Neural progenitor cell (in vitro differentiated cells): ENCODE data around the gene SSBP3. TPM values are rescaled to one million over a fixed set of nuclear protein-coding genes. Genes with fewer than 3 reads are reported as not detected.

Experiments used
- DNase-seq: peaks from one replicate; pipeline ENCODE4 v3.0.0-alpha.2; 2016; ENCODE audit warnings: low spot score
- H2AFZ ChIP-seq: fragments of 200-600 bp; sonication (generic); replicated peaks from 2 replicates; pipeline ENCODE4 v1.6.1; 2016; ENCODE audit warnings: antibody characterized with exemption
- H3F3A ChIP-seq: fragments of 200-600 bp; sonication (generic); 2 replicates; pipeline ENCODE4 v1.6.1; 2016; ENCODE audit warnings: antibody characterized with exemption, low read depth
- H3K27ac ChIP-seq: fragments of 200-600 bp; sonication (generic); 2 replicates; pipeline ENCODE4 v1.5.1; 2016; ENCODE audit warnings: mild to moderate bottlenecking
- H3K27me3 ChIP-seq: fragments of 200-600 bp; sonication (generic); 2 replicates; pipeline ENCODE4 v1.6.1; 2016; ENCODE audit warnings: mild to moderate bottlenecking, moderate library complexity
- H3K36me3 ChIP-seq: fragments of 200-600 bp; sonication (generic); 2 replicates; pipeline ENCODE4 v1.5.1; 2016
- H3K4me1 ChIP-seq: fragments of 200-600 bp; sonication (generic); 2 replicates; pipeline ENCODE4 v1.6.1; 2016; ENCODE audit warnings: mixed run types
- H3K4me2 ChIP-seq: fragments of 200-600 bp; sonication (generic); 2 replicates; pipeline ENCODE4 v1.6.1; 2016
- H3K4me3 ChIP-seq: fragments of 200-600 bp; sonication (generic); 2 replicates; pipeline ENCODE4 v1.5.1; 2016
- H3K79me2 ChIP-seq: fragments of 200-600 bp; sonication (generic); 2 replicates; pipeline ENCODE4 v1.6.1; 2016; ENCODE audit warnings: low read depth
- H3K9ac ChIP-seq: fragments of 200-600 bp; sonication (generic); 2 replicates; pipeline ENCODE4 v1.6.1; 2016
- H3K9me3 ChIP-seq: fragments of 200-600 bp; sonication (generic); 2 replicates; pipeline ENCODE4 v1.5.1; 2016; ENCODE audit warnings: low read depth
- H4K20me1 ChIP-seq: fragments of 200-600 bp; sonication (generic); 2 replicates; pipeline ENCODE4 v1.6.1; 2016; ENCODE audit warnings: low read depth
- H3K27ac Mint-ChIP-seq: 3 replicates; pipeline ENCODE4 v1.8.0; 2021; ENCODE audit warnings: mixed read lengths
- H3K27me3 Mint-ChIP-seq: 2 replicates; pipeline ENCODE4 v1.8.0; 2022; ENCODE audit warnings: low read depth, mild to moderate bottlenecking, inconsistent platforms, moderate library complexity, mixed read lengths; ENCODE audit not compliant: insufficient read depth
- H3K36me3 Mint-ChIP-seq: 3 replicates; pipeline ENCODE4 v1.8.0; 2021; ENCODE audit warnings: mixed read lengths
- H3K4me1 Mint-ChIP-seq: 3 replicates; pipeline ENCODE4 v1.8.0; 2021; ENCODE audit warnings: mixed read lengths
- H3K4me3 Mint-ChIP-seq: 3 replicates; pipeline ENCODE4 v1.8.0; 2021; ENCODE audit warnings: mild to moderate bottlenecking, moderate library complexity, mixed read lengths
- H3K9me3 Mint-ChIP-seq: 3 replicates; pipeline ENCODE4 v1.8.0; 2020; ENCODE audit warnings: mixed read lengths
- CTCF ChIP-seq: fragments of 200-600 bp; sonication (generic); IDR thresholded peaks from 2 replicates; pipeline ENCODE4 v1.5.1; 2017; ENCODE audit warnings: antibody characterized with exemption, mild to moderate bottlenecking
- EZH2 ChIP-seq: fragments of 200-600 bp; sonication (generic); IDR thresholded peaks from 2 replicates; pipeline ENCODE4 v1.6.1; 2017; ENCODE audit warnings: antibody characterized with exemption, mild to moderate bottlenecking, moderate library complexity
- EZH2phosphoT487 ChIP-seq: fragments of 200-600 bp; sonication (generic); IDR thresholded peaks from 2 replicates; pipeline ENCODE4 v1.6.1; 2017; ENCODE audit warnings: antibody characterized with exemption
- total RNA-seq: library from RNA; depleted of rRNA; stranded (reverse); fragments of >200 nt; gene quantifications from 2 replicates; pipeline ENCODE4 v1.2.3, GENCODE V29; 2015; ENCODE audit warnings: low replicate concordance

SSBP3 gene
- total RNA-seq, 1 donor from 2014 or later = 53.0 TPM

- H3K36me3 ChIP-seq = no peaks in the 10 kb centered on the region
- peak overlapping the region; percentile 87 for H3K27ac Mint-ChIP-seq
- peaks cover 55% of the 10 kb centered on the region for H3K4me1 ChIP-seq
Measured at GRCh38 chr1:54380290-54380882, 25.8 kb downstream of the SSBP3 start.

GRCh38 chr1:54379555-54380289 lies 26.5 kb downstream of the SSBP3 start:
- Mint-ChIP-seq H3K4me3 (no peak overlapping the region), H3K27ac (peak overlapping the region; percentile 97), H3K4me1 (peaks cover 72% of the 10 kb centered on the region), H3K36me3 (peaks cover 16% of the 10 kb centered on the region), H3K27me3 (peaks cover 10% of the 10 kb centered on the region), H3K9me3 (no peaks in the 10 kb centered on the region)
- Histone ChIP-seq H3K4me2 (peak overlapping the region; percentile 73), H2AFZ (no peak overlapping the region), H3F3A (peaks cover 36% of the 10 kb centered on the region), H3K27ac (peak overlapping the region; percentile 92), H3K27me3 (no peaks in the 10 kb centered on the region), H3K36me3 (no peaks in the 10 kb centered on the region), H4K20me1 (peaks cover 90% of the 10 kb centered on the region), H3K4me1 (peaks cover 61% of the 10 kb centered on the region), H3K79me2 (peaks cover 89% of the 10 kb centered on the region), H3K9me3 (no peaks in the 10 kb centered on the region), H3K9ac (no peak overlapping the region), H3K4me3 (no peak overlapping the region)
- peak; percentile 46 for DNase-seq
- TF ChIP-seq CTCF (no peak), EZH2phosphoT487 (no peak), EZH2 (no peak)

More at GRCh38 chr1:54380290-54380882, 25.8 kb downstream of the SSBP3 start:
- H3K27ac ChIP-seq = peak overlapping the region; percentile 17
- peaks cover 10% of the 10 kb centered on the region for H3K27me3 Mint-ChIP-seq
- no peak for DNase-seq
- no peak for TF ChIP-seq EZH2
- TF ChIP-seq EZH2phosphoT487 = no peak
- TF ChIP-seq CTCF = no peak
- H3K4me2 ChIP-seq = no peak overlapping the region
- peaks cover 71% of the 10 kb centered on the region for H3K4me1 Mint-ChIP-seq
- no peak overlapping the region for H2AFZ ChIP-seq
- no peak overlapping the region for H3K4me3 Mint-ChIP-seq
- peaks cover 89% of the 10 kb centered on the region for H3K79me2 ChIP-seq
- no peaks in the 10 kb centered on the region for H3K27me3 ChIP-seq
- H3K36me3 Mint-ChIP-seq = peaks cover 20% of the 10 kb centered on the region
- H4K20me1 ChIP-seq = peaks cover 90% of the 10 kb centered on the region
- no peaks in the 10 kb centered on the region for H3K9me3 Mint-ChIP-seq
- no peak overlapping the region for H3K4me3 ChIP-seq
- H3K9ac ChIP-seq = no peak overlapping the region
- H3K9me3 ChIP-seq = no peaks in the 10 kb centered on the region
- H3F3A ChIP-seq = peaks cover 36% of the 10 kb centered on the region

- Mint-ChIP-seq H3K27ac (peak overlapping the region; percentile 97), H3K4me1 (peaks cover 74% of the 10 kb centered on the region), H3K36me3 (peaks cover 19% of the 10 kb centered on the region), H3K9me3 (no peaks in the 10 kb centered on the region), H3K4me3 (peak overlapping the region; percentile 14), H3K27me3 (peaks cover 10% of the 10 kb centered on the region)
- peak overlapping the region; percentile 92 for H3K27ac ChIP-seq
- no peaks in the 10 kb centered on the region for H3K27me3 ChIP-seq
- no peak for DNase-seq
- H3F3A ChIP-seq = peaks cover 36% of the 10 kb centered on the region
- H2AFZ ChIP-seq = no peak overlapping the region
- H3K9ac ChIP-seq = no peak overlapping the region
- no peaks in the 10 kb centered on the region for H3K36me3 ChIP-seq
- H3K9me3 ChIP-seq = no peaks in the 10 kb centered on the region
- peaks cover 90% of the 10 kb centered on the region for H4K20me1 ChIP-seq
- H3K4me3 ChIP-seq = peak overlapping the region; percentile 32
- H3K4me2 ChIP-seq = peak overlapping the region; percentile 73
- peaks cover 67% of the 10 kb centered on the region for H3K4me1 ChIP-seq
- TF ChIP-seq EZH2phosphoT487 (no peak), EZH2 (no peak), CTCF (no peak)
- peaks cover 89% of the 10 kb centered on the region for H3K79me2 ChIP-seq
Measured at GRCh38 chr1:54378874-54379554, 27.2 kb downstream of the SSBP3 start.
